HepG2 (cell line): Measurements from ENCODE around the gene CERS1. TPM values are rescaled to one million over a fixed set of nuclear protein-coding genes. Genes with fewer than 3 reads are reported as not detected.

Source experiments
- ARID5B ChIP-seq: IDR thresholded peaks from 2 replicates; pipeline ENCODE4 v1.4.0; 2020; ENCODE audit warnings: mild to moderate bottlenecking, missing genetic modification reagents
- GATAD2A ChIP-seq: IDR thresholded peaks from 2 replicates; pipeline ENCODE4 v1.6.1; 2016
- GPN1 ChIP-seq: sonication (generic); formaldehyde crosslinking; IDR thresholded peaks from 2 replicates; pipeline ENCODE4 v1.5.1; 2020; ENCODE audit warnings: missing genetic modification reagents, borderline replicate concordance
- HOXA3 ChIP-seq: sonication (generic); formaldehyde crosslinking; IDR thresholded peaks from 2 replicates; pipeline ENCODE4 v1.5.0; 2020; ENCODE audit warnings: missing genetic modification reagents
- KAT7 ChIP-seq: IDR thresholded peaks from 2 replicates; pipeline ENCODE4 v1.6.1; 2018; ENCODE audit warnings: borderline replicate concordance, missing compliant biosample characterization
- KDM6A ChIP-seq: IDR thresholded peaks from 2 replicates; pipeline ENCODE4 v1.6.1; 2016; ENCODE audit warnings: low read depth
- ONECUT2 ChIP-seq: sonication (generic); formaldehyde crosslinking; IDR thresholded peaks from 2 replicates; pipeline ENCODE4 v1.4.0; 2020; ENCODE audit warnings: missing genetic modification reagents
- PPARG ChIP-seq: conservative IDR thresholded peaks from 2 replicates; pipeline ENCODE4 v1.6.1; 2016; ENCODE audit warnings: missing biosample characterization, missing genetic modification reagents
- SALL2 ChIP-seq: sonication (generic); formaldehyde crosslinking; IDR thresholded peaks from 2 replicates; pipeline ENCODE4 v1.8.1; 2023; ENCODE audit warnings: mild to moderate bottlenecking, missing genetic modification reagents, inconsistent platforms
- TRIM22 ChIP-seq: fragments of 450-650 bp; IDR thresholded peaks from 2 replicates; pipeline ENCODE4 v1.6.1; 2017
- ZBTB1 ChIP-seq: sonication (generic); formaldehyde crosslinking; IDR thresholded peaks from 2 replicates; pipeline ENCODE4 v1.4.0; 2020; ENCODE audit warnings: missing genetic modification reagents, borderline replicate concordance
- ZBTB40 ChIP-seq, 2 experiments: fragments of 450-650 bp in 1 of 2; sonication (generic) in 1 of 2; formaldehyde crosslinking in 1 of 2; IDR thresholded peaks; 2 replicates each; pipeline versions ENCODE4 v1.6.1 to v1.8.0; 2016 to 2022; ENCODE audit warnings: antibody characterized with exemption in 1 of 2, mild to moderate bottlenecking in 1 of 2, missing genetic modification reagents in 1 of 2
- ZNF383 ChIP-seq: sonication (generic); formaldehyde crosslinking; IDR thresholded peaks from 2 replicates; pipeline ENCODE4 v1.4.0; 2020; ENCODE audit warnings: missing genetic modification reagents, mild to moderate bottlenecking, borderline replicate concordance
- ZNF552 ChIP-seq: sonication (generic); formaldehyde crosslinking; IDR thresholded peaks from 2 replicates; pipeline ENCODE4 v1.9.0; 2022; ENCODE audit warnings: missing genetic modification reagents, mild to moderate bottlenecking, borderline replicate concordance
- ZZZ3 ChIP-seq: sonication (generic); formaldehyde crosslinking; IDR thresholded peaks from 2 replicates; pipeline ENCODE4 v1.4.0; 2020; ENCODE audit warnings: missing genetic modification reagents, mild to moderate bottlenecking, borderline replicate concordance
- polyA plus RNA-seq, 8 experiments: library from polyadenylated mRNA; depleted of rRNA in 3 of 8; stranded (reverse) in 7 of 8; unstranded in 1 of 8; fragments of >200 nt; fragmentation: Illumina TruSeq in 4 of 8; extraction: Trizol in 4 of 8; gene quantifications; 2 replicates each; pipeline versions ENCODE4 v1.2.1 to v1.2.3, GENCODE V29; 2011 to 2016; ENCODE audit warnings: low read depth in 4 of 8, missing spikeins in 1 of 8, mixed read lengths in 1 of 8; ENCODE audit not compliant: insufficient read depth in 1 of 8
- total RNA-seq, 5 experiments: library from RNA; depleted of rRNA; stranded (reverse); fragments of >200 nt; fragmentation: Illumina TruSeq; extraction: Trizol; gene quantifications; 2 replicates each; pipeline ENCODE4 v1.2.3, GENCODE V29; 2016; ENCODE audit warnings: low read depth in 1 of 5

Gene CERS1
- total and polyA plus RNA-seq, 2 of the 13 experiments (the other 11 are each of a cell fraction or from before 2014, with no cell fraction given), result 4.6 to 9.8 TPM

GRCh38 chr19:18895038-18895823 is 727 bp downstream of the CERS1 start (continued):
- TF ChIP-seq ZBTB40 (IDR thresholded peaks at IDR 0.05), result no peak
- TF ChIP-seq ZBTB40 (CRISPR knock-in tag; IDR thresholded peaks at IDR 0.05), result no peak
- TF ChIP-seq GATAD2A (CRISPR knock-in tag), result no peak
- peak; percentile 53; the same call in 1 of the 2 replicates for TF ChIP-seq HOXA3 (CRISPR knock-in tag)
- TF ChIP-seq PPARG, result 0 out of 2 replicates have a peak, but pooled peaks have one; percentile 10
- TF ChIP-seq ZNF383 (CRISPR knock-in tag), result no peak
- no peak for TF ChIP-seq ZNF552 (CRISPR knock-in tag)
- TF ChIP-seq ONECUT2 (CRISPR knock-in tag), result no peak
- no peak for TF ChIP-seq ZBTB1 (CRISPR knock-in tag)
- TF ChIP-seq KDM6A (CRISPR knock-in tag), result no peak
- TF ChIP-seq SALL2 (CRISPR knock-in tag), result 0 out of 2 replicates have a peak, but pooled peaks have one; percentile 48
- TF ChIP-seq ZZZ3 (CRISPR knock-in tag), result no peak
- TF ChIP-seq GPN1 (CRISPR knock-in tag), result no peak
- peak; percentile 9; the same call in 1 of the 2 replicates for TF ChIP-seq ARID5B (CRISPR knock-in tag)
- TF ChIP-seq TRIM22, result no peak
- TF ChIP-seq KAT7, result peak; percentile 81; the same call in 1 of the 2 replicates
